SK-N-SH (cell line): ENCODE results near the gene RGS11. TPM values are rescaled to one million over a fixed set of nuclear protein-coding genes. Genes with fewer than 3 reads are reported as not detected.

Source experiments
- CTCF ChIA-PET: fragments of 300-600, 350-600 bp; formaldehyde crosslinking; extraction: SDS; loops from one replicate; lab custom pipeline; 2021; lab: Yijun Ruan, JAX
- POLR2A ChIA-PET: fragments of 350-600 bp; sonication (Branson Sonifier 250); formaldehyde crosslinking; extraction: SDS; loops from one replicate; lab custom pipeline; 2020; ENCODE audit warnings: antibody characterized with exemption, inconsistent platforms; lab: Yijun Ruan, JAX
- DNase-seq: peaks from one replicate; pipeline ENCODE4 v3.0.0; 2012
- H2AFZ ChIP-seq: fragments of 200-600 bp; sonication (generic); 2 replicates; pipeline ENCODE4 v1.8.1; 2016; ENCODE audit warnings: antibody characterized with exemption, mild to moderate bottlenecking, low read depth
- H3F3A ChIP-seq: fragments of 200-600 bp; sonication (generic); replicated peaks from 2 replicates; pipeline ENCODE3; 2016; ENCODE audit warnings: antibody characterized with exemption, mild to moderate bottlenecking; ENCODE audit not compliant: insufficient read depth
- H3K27ac ChIP-seq, 2 experiments: fragments of 200-500 bp in 1 of 2; fragments of 200-600 bp in 1 of 2; sonication (Bioruptor generic) in 1 of 2; sonication (generic), shearing (Covaris generic) in 1 of 2; 2 replicates each; pipeline versions ENCODE4 v1.5.1 to v1.6.1; 2014 to 2016; ENCODE audit warnings: low read depth in 2 of 2, inconsistent platforms in 1 of 2, low read length in 1 of 2, mild to moderate bottlenecking in 1 of 2, mixed read lengths in 1 of 2
- H3K27me3 ChIP-seq: fragments of 200-600 bp; sonication (generic), shearing (Covaris generic); 2 replicates; pipeline ENCODE4 v1.6.1; 2016; ENCODE audit warnings: mixed run types; ENCODE audit not compliant: insufficient read depth
- H3K36me3 ChIP-seq, 2 experiments: fragments of 200-500 bp in 1 of 2; fragments of 200-600 bp in 1 of 2; sonication (Bioruptor generic) in 1 of 2; sonication (generic) in 1 of 2; replicated peaks in 1 of 2; 2 replicates each; pipeline versions ENCODE3 to v1.5.1; 2014 to 2016; ENCODE audit warnings: low read length in 1 of 2, mild to moderate bottlenecking in 1 of 2; ENCODE audit not compliant: insufficient read depth in 2 of 2, control insufficient read depth in 1 of 2
- H3K4me1 ChIP-seq, 2 experiments: fragments of 200-500 bp in 1 of 2; fragments of 200-600 bp in 1 of 2; sonication (Bioruptor generic) in 1 of 2; sonication (generic), shearing (Covaris generic) in 1 of 2; 2 replicates each; pipeline versions ENCODE4 v1.5.1 to v1.6.1; 2014 to 2016; ENCODE audit warnings: low read depth in 1 of 2, low read length in 1 of 2, mixed run types in 1 of 2; ENCODE audit not compliant: insufficient read depth in 2 of 2, control insufficient read depth in 1 of 2
- H3K4me2 ChIP-seq: fragments of 200-600 bp; sonication (generic), shearing (Covaris generic); 2 replicates; pipeline ENCODE4 v1.6.1; 2017; ENCODE audit warnings: mixed run types
- H3K4me3 ChIP-seq, 2 experiments: fragments of 200-500 bp in 1 of 2; fragments of 200-600 bp in 1 of 2; sonication (Bioruptor generic) in 1 of 2; sonication (generic), shearing (Covaris generic) in 1 of 2; 2 replicates each; pipeline versions ENCODE4 v1.5.1 to v1.8.1; 2014 to 2016; ENCODE audit warnings: low read depth in 2 of 2, inconsistent platforms in 1 of 2, low read length in 1 of 2, mild to moderate bottlenecking in 1 of 2, mixed read lengths in 1 of 2, moderate library complexity in 1 of 2
- H3K79me2 ChIP-seq: fragments of 200-600 bp; sonication (generic); 2 replicates; pipeline ENCODE4 v1.8.1; 2017; ENCODE audit warnings: mild to moderate bottlenecking; ENCODE audit not compliant: insufficient read depth
- H3K9ac ChIP-seq: fragments of 200-600 bp; sonication (generic); 2 replicates; pipeline ENCODE4 v1.6.1; 2017; ENCODE audit warnings: mixed run types
- H3K9me2 ChIP-seq: fragments of 200-600 bp; sonication (generic); 2 replicates; pipeline ENCODE4 v1.6.1; 2017; ENCODE audit warnings: mixed run types
- H3K9me3 ChIP-seq: fragments of 200-600 bp; sonication (generic); 2 replicates; pipeline ENCODE4 v1.6.1; 2017; ENCODE audit warnings: mixed run types, mild to moderate bottlenecking, moderate library complexity
- H4K20me1 ChIP-seq: fragments of 200-600 bp; sonication (generic); 2 replicates; pipeline ENCODE4 v1.6.1; 2017; ENCODE audit warnings: mild to moderate bottlenecking, mixed run types; ENCODE audit not compliant: insufficient read depth
- CTCF ChIP-seq: fragments of 200-600 bp; sonication (generic); IDR thresholded peaks from 2 replicates; pipeline ENCODE4 v1.6.1; 2017; ENCODE audit warnings: antibody characterized with exemption, mild to moderate bottlenecking, moderate library complexity
- EP300 ChIP-seq, 2 experiments: IDR thresholded peaks; 2 replicates each; pipeline versions ENCODE4 v1.4.0 to v1.6.1; 2012; ENCODE audit warnings: borderline replicate concordance in 1 of 2, low read depth in 1 of 2, low read length in 1 of 2
- GABPA ChIP-seq: IDR thresholded peaks from 2 replicates; pipeline ENCODE4 v1.4.0; 2012; ENCODE audit warnings: low read depth, mild to moderate bottlenecking
- IRF3 ChIP-seq: fragments of 150-350 bp; IDR thresholded peaks from 2 replicates; pipeline ENCODE4 v1.6.1; 2016; ENCODE audit warnings: mild to moderate bottlenecking, low read depth, low read length
- JUND ChIP-seq: IDR thresholded peaks from 2 replicates; pipeline ENCODE4 v1.4.0; 2012
- MEF2A ChIP-seq: IDR thresholded peaks from 2 replicates; pipeline ENCODE4 v1.4.0; 2012; ENCODE audit warnings: low read depth, borderline replicate concordance
- NFIC ChIP-seq: IDR thresholded peaks from 2 replicates; pipeline ENCODE4 v1.4.0; 2012; ENCODE audit warnings: borderline replicate concordance
- PBX3 ChIP-seq: IDR thresholded peaks from 2 replicates; pipeline ENCODE4; 2012
- REST ChIP-seq: IDR thresholded peaks from 2 replicates; pipeline ENCODE4 v1.6.1; 2012; ENCODE audit warnings: mild to moderate bottlenecking, low read depth, low read length, moderate library complexity
- TAF1 ChIP-seq: IDR thresholded peaks from 2 replicates; pipeline ENCODE4 v1.6.1; 2012; ENCODE audit warnings: low read depth, mild to moderate bottlenecking, low read length, moderate library complexity, borderline replicate concordance
- USF2 ChIP-seq: fragments of 150-350 bp; IDR thresholded peaks from 2 replicates; pipeline ENCODE4 v1.6.1; 2017; ENCODE audit warnings: antibody characterized with exemption, low read length, low read depth, borderline replicate concordance
- WGBS: methylation state at CpG from one replicate; pipeline ENCODE4 v1.1.6; 2017; ENCODE audit warnings: low lambda C conversion rate; 5-methylcytosine and 5-hydroxymethylcytosine counted together
- polyA plus RNA-seq, 3 experiments: library from polyadenylated mRNA; depleted of rRNA; stranded (reverse); fragments of >200 nt; gene quantifications; 2 replicates each; pipeline ENCODE4 v1.2.3, GENCODE V29; 2012

The RGS11 gene
- polyA plus RNA-seq, 1 of the 3 experiments (the other 2 are of a cell fraction), result 9.8 TPM

GRCh38 chr16:272633-273546 is 2.9 kb downstream of the RGS11 start:
- CTCF ChIA-PET, result interaction anchor here (0.7 to 1.4 kb wide), 3 partner anchors 23 to 92 kb away, joined by 3 to 4 read pairs (median 3); partner anchors contain the start of gene HBQ1
- Histone ChIP-seq H3K4me2 (no peak overlapping the region), H3K79me2 (no peaks in the 10 kb centered on the region), H4K20me1 (no peaks in the 10 kb centered on the region), H3K27me3 (no peaks in the 10 kb centered on the region), H3K27ac (no peak overlapping the region), H3K9me3 (no peaks in the 10 kb centered on the region), H2AFZ (no peak overlapping the region), H3K9ac (no peak overlapping the region), H3K4me1 (peaks cover 0 to 17% of the 10 kb centered on the region in 2 experiments; a peak in 1 of 4 replicates), H3K36me3 (no peaks in the 10 kb centered on the region), H3K4me3 (no peak overlapping the region), H3F3A (no peaks in the 10 kb centered on the region), H3K9me2 (no peaks in the 10 kb centered on the region)
- POLR2A ChIA-PET, result no interaction called here
- no peak for DNase-seq
- WGBS, result 90% methylated on average over 14 of the region's 36 CpGs
- TF ChIP-seq USF2, result no peak
- TF ChIP-seq GABPA, result no peak
- no peak for TF ChIP-seq CTCF
- TF ChIP-seq IRF3, result no peak
- no peak for TF ChIP-seq PBX3
- TF ChIP-seq TAF1, result no peak

GRCh38 chr16:270381-271255 is 5.1 kb downstream of the RGS11 start:
- Histone ChIP-seq H3K27ac (no peak overlapping the region), H3K79me2 (no peaks in the 10 kb centered on the region), H3K9me2 (no peaks in the 10 kb centered on the region), H3K9ac (no peak overlapping the region), H3K9me3 (no peaks in the 10 kb centered on the region), H3K27me3 (no peaks in the 10 kb centered on the region), H4K20me1 (no peaks in the 10 kb centered on the region), H3K36me3 (no peaks in the 10 kb centered on the region), H3K4me2 (no peak overlapping the region), H3K4me1 (peaks cover 0 to 14% of the 10 kb centered on the region in 2 experiments; a peak in 1 of 4 replicates), H2AFZ (no peak overlapping the region), H3K4me3 (no peak overlapping the region), H3F3A (no peaks in the 10 kb centered on the region)
- POLR2A ChIA-PET, result no interaction called here
- CTCF ChIA-PET, result interaction anchor here (0.7 to 1.1 kb wide), 3 partner anchors 8 to 205 kb away, joined by 3 read pairs; no protein-coding TSS in a partner anchor
- no peak for DNase-seq
- 68% methylated on average over 8 of the region's 34 CpGs for WGBS
- TF ChIP-seq CTCF (no peak), EP300 (IDR thresholded peaks at IDR 0.05; ENCODE audit: borderline replicate concordance in 1 of 2, low read depth in 1 of 2, low read length in 1 of 2) (no peak), JUND (no peak), MEF2A (no peak), REST (no peak), NFIC (no peak)
